Body of pancreas (tissue), 4 donors: ENCODE data around the gene FAM83E. TPM values are rescaled to one million over a fixed set of nuclear protein-coding genes. Genes with fewer than 3 reads are reported as not detected.
A peak's percentile ranks its signal among the peaks of the same experiment; 100 is the strongest.

Source experiments
- ATAC-seq: fragments of 150-250 bp; one replicate; pipeline ENCODE4 v1.9.1; 2016
- DNase-seq, 4 donors: peaks; one replicate each; pipeline ENCODE4 v3.0.0-alpha.2; 2019
- H3K27ac ChIP-seq, 4 donors: fragments of 200-600 bp; sonication (generic); 1 replicate in 3 of 4; 2 replicates in 1 of 4; pipeline versions ENCODE4 v1.5.1 to v1.6.1; 2016 to 2019; ENCODE audit warnings: mild to moderate bottlenecking in 1 of 4, mixed read lengths in 1 of 4, moderate library complexity in 1 of 4
- H3K27me3 ChIP-seq, 2 donors: fragments of 200-600 bp; sonication (generic); one replicate each; pipeline ENCODE4 v1.6.0; 2016; ENCODE audit warnings: mild to moderate bottlenecking in 1 of 2
- H3K36me3 ChIP-seq, 2 donors: fragments of 200-600 bp; sonication (generic); replicated peaks in 1 of 2; 2 replicates each; pipeline ENCODE4 v1.5.1; 2016; ENCODE audit warnings: low read depth in 2 of 2; ENCODE audit not compliant: insufficient read depth in 1 of 2
- H3K4me1 ChIP-seq: fragments of 200-600 bp; sonication (generic); one replicate; pipeline ENCODE4 v1.6.0; 2016
- H3K4me3 ChIP-seq, 2 donors: fragments of 200-600 bp; sonication (generic); 1 replicate in 1 of 2; 2 replicates in 1 of 2; pipeline ENCODE4 v1.5.1; 2016 to 2019
- H3K9me3 ChIP-seq, 3 donors: fragments of 200-600 bp; sonication (generic); 1 replicate in 2 of 3; 2 replicates in 1 of 3; pipeline ENCODE4 v1.5.1; 2016
- CTCF ChIP-seq, 7 experiments: fragments of 450-650 bp in 4 of 7; fragments of 200-600 bp in 3 of 7; sonication (generic) in 3 of 7; IDR thresholded peaks; one replicate each; pipeline ENCODE4 v1.5.1; 2016 to 2019; ENCODE audit warnings: antibody characterized with exemption in 7 of 7
- POLR2A ChIP-seq, 3 donors: fragments of 450-650 bp; IDR thresholded peaks; one replicate each; pipeline ENCODE4 v1.6.1; 2016; ENCODE audit warnings: antibody characterized with exemption in 3 of 3, mild to moderate bottlenecking in 2 of 3
- WGBS, 2 donors: methylation state at CpG; one replicate each; pipeline ENCODE4 v1.1.5; 2017; 5-methylcytosine and 5-hydroxymethylcytosine counted together
- intact Hi-C: fragments of 100-400 bp; cut with DNase I; formaldehyde crosslinking; loops from one replicate; pipeline ENCODE4 v1.15.1; 2023
- total RNA-seq, 2 donors: library from RNA; depleted of rRNA; stranded (reverse); fragments of >200 nt; gene quantifications; one replicate each; pipeline ENCODE4 v1.1.0, GENCODE V29; 2016

FAM83E gene
- total RNA-seq, 2 donors from 2014 or later, result 0.33 to 4.2 TPM

DNA sequence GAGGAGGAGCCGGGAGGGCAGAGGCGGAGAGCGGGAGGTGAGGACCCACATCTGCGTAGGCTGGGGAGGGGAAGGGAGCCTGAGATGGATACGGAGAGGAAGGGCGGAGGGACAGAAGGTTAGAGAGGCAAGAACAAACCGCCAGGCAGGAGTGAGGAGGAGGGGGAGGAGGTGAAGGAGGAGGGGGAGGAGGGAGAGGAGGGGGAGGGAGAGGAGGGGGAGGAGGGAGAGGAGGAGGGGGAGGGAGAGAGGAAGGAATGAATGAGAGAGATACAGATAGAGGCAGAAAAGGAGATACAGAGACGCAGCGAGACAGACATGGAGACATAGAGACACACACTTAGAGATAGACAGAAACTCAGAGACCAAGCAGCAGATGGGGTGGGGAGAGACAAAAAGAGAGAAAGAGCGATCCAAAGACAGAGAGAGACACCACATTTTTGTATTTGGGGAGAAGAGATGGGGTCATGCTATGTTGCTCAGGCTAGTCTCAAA, 31.9 kb upstream of the FAM83E start:
- H3K4me1 ChIP-seq, result peaks cover 22% of the 10 kb centered on the region
- ATAC-seq (no peak), DNase-seq (no peak)
- H3K9me3 ChIP-seq, result no peaks in the 10 kb centered on the region
- no peaks in the 10 kb centered on the region for H3K36me3 ChIP-seq
- TF ChIP-seq CTCF (IDR thresholded peaks at IDR 0.05) (no peak), POLR2A (IDR thresholded peaks at IDR 0.05) (no peak)
- WGBS, 2 donors, result 10 to 12% methylated on average over 9 to 10 of the region's 10 CpGs
- no peak overlapping the region for H3K4me3 ChIP-seq
- peak overlapping the region; percentile 84 to 92 (median 90) for H3K27ac ChIP-seq
- intact Hi-C loops, result no loop called here
- no peaks in the 10 kb centered on the region for H3K27me3 ChIP-seq

DNA sequence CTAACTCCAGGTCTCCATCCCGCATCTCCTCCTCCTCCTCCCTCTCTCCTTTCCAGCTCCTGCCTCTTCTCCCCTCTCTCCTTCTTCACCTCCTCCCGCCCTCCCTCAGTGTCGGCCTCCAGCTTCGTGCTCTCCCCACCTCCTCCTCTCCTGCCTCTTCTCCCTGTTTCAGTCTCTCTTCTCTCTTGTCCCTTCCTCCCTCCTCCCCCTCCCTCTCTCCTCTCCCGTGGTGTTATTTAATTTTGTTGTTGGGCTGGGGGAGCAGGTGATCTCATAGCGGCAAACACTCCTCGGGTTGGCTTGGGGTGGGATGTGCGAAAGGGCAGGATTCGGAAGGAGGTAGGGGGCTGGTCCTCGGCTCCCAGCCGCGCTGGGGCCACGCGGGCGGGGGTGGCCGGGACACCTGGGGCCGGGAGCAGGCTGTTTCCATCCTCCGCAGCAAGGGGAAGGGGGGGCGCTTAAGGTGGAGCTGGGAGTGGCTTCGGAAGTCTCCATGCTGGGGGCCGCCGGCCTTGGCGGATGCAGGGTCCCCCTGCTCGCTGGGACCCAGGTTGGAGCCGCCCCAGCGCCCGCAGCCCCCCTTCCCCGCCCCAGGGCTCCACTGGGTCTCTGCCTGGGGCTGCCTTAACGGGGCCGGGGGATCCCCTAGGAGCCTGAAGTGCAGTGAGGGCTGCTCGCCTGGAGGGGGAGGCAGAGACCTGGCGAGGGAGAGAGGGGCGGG, 31.3 kb upstream of the FAM83E start, which contains the start of gene CA11:
CA11 (minus strand) TSS at position 187 of the 721 bp plus-strand sequence. CDS start 555 bp downstream, outside the sequence.
- Histone ChIP-seq H3K4me3 (peak within 1 kb of the TSS; percentile 10 to 35), H3K4me1 (peaks cover 23% of the 10 kb centered on the region), H3K9me3 (no peaks in the 10 kb centered on the region), H3K36me3 (no peaks in the 10 kb centered on the region), H3K27ac (peak within 1 kb of the TSS; percentile 84 to 92 (median 90)), H3K27me3 (no peaks in the 10 kb centered on the region)
- peak; percentile 90 to 98 (median 96) for TF ChIP-seq CTCF (IDR thresholded peaks at IDR 0.05)
- TF ChIP-seq POLR2A (IDR thresholded peaks at IDR 0.05), result peak in 2 of 3 donors; percentile 57 to 67
- intact Hi-C loops, result no loop called here
- DNase-seq, result peak; percentile 89 to 90 (median 89)
- peak; percentile 91 for ATAC-seq
- 1% methylated on average over 17 to 22 of the region's 33 CpGs for WGBS, 2 donors

- H3K27me3 ChIP-seq, result no peaks in the 10 kb centered on the region
- ATAC-seq (peak; percentile 3), DNase-seq (no peak)
- no peaks in the 10 kb centered on the region for H3K36me3 ChIP-seq
- peak overlapping the region in 1 of 2 donors; percentile 10 for H3K4me3 ChIP-seq
- TF ChIP-seq CTCF (IDR thresholded peaks at IDR 0.05) (peak in 1 of 7 experiments; percentile 2), POLR2A (IDR thresholded peaks at IDR 0.05) (no peak)
- intact Hi-C loops, result no loop called here
- no peaks in the 10 kb centered on the region for H3K9me3 ChIP-seq
- H3K4me1 ChIP-seq, result peaks cover 28% of the 10 kb centered on the region
- WGBS, 2 donors, result 1 to 2% methylated on average over 5 to 6 of the region's 6 CpGs
- H3K27ac ChIP-seq, result peak overlapping the region; percentile 84 to 92 (median 90)
Observed at GRCh38 chr19:48645620-48646000, 30.7 kb upstream of the FAM83E start.

- WGBS, 2 donors, result 3 to 8% methylated on average over 16 to 25 of the region's 25 CpGs
- Histone ChIP-seq H3K27me3 (no peaks in the 10 kb centered on the region), H3K4me1 (peaks cover 28% of the 10 kb centered on the region), H3K36me3 (no peaks in the 10 kb centered on the region), H3K4me3 (no peak overlapping the region), H3K27ac (peak overlapping the region; percentile 84 to 92 (median 90)), H3K9me3 (no peaks in the 10 kb centered on the region)
- TF ChIP-seq CTCF (IDR thresholded peaks at IDR 0.05), result no peak
- TF ChIP-seq POLR2A (IDR thresholded peaks at IDR 0.05), result no peak
- intact Hi-C loops, result no loop called here
- DNase-seq, result peak; percentile 80 to 87 (median 85)
- peak; percentile 73 for ATAC-seq
Observed at GRCh38 chr19:48644839-48645619, 30.2 kb upstream of the FAM83E start.
